Adrenal gland (tissue), 5 donors: Measurements from ENCODE around the gene ADM2.

Source experiments
- POLR2A ChIP-seq, 2 donors: fragments of 450-650 bp; IDR thresholded peaks; one replicate each; pipeline ENCODE4 v1.6.1; 2017; ENCODE audit warnings: antibody characterized with exemption in 2 of 2, mild to moderate bottlenecking in 2 of 2, moderate library complexity in 1 of 2
- TF ChIP-seq, protein P1 (sequence below), 6 experiments: fragments of 450-650 bp in 4 of 6; fragments of 200-600 bp in 2 of 6; sonication (generic) in 1 of 6; IDR thresholded peaks; 1 replicate in 5 of 6; 2 replicates in 1 of 6; pipeline versions ENCODE4 v1.5.1 to v1.8.0; 2016 to 2021; ENCODE audit warnings: antibody characterized with exemption in 6 of 6, mild to moderate bottlenecking in 2 of 6, moderate library complexity in 1 of 6
- donor health status: DM: no; HTN: no; CAD: no.

DNA sequence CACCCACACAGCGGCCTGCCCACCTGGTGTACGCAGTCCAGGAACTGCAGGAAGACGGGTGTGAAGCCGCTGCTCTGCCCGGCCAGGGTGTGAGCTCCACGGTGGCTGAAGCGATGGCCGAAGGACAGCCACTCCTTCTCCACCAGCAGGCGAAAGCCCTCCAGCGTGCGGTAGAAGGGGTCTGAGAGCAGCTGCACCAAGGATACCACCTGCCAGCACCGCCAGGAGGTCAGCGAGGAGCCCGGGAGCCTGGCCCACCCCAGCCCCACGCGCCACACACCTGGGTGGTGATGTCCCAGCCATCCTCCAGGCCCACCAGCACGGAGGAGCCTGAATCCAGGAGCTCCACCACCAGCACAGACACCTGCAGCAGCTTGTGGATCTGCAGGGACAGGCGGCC is 26.1 kb upstream of the ADM2 start:
- TF ChIP-seq, protein P1, sequence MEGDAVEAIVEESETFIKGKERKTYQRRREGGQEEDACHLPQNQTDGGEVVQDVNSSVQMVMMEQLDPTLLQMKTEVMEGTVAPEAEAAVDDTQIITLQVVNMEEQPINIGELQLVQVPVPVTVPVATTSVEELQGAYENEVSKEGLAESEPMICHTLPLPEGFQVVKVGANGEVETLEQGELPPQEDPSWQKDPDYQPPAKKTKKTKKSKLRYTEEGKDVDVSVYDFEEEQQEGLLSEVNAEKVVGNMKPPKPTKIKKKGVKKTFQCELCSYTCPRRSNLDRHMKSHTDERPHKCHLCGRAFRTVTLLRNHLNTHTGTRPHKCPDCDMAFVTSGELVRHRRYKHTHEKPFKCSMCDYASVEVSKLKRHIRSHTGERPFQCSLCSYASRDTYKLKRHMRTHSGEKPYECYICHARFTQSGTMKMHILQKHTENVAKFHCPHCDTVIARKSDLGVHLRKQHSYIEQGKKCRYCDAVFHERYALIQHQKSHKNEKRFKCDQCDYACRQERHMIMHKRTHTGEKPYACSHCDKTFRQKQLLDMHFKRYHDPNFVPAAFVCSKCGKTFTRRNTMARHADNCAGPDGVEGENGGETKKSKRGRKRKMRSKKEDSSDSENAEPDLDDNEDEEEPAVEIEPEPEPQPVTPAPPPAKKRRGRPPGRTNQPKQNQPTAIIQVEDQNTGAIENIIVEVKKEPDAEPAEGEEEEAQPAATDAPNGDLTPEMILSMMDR (IDR thresholded peaks at IDR 0.05) = no peak
- TF ChIP-seq POLR2A (IDR thresholded peaks at IDR 0.05) = no peak
